Parathyroid adenoma (tissue), 2 donors: ENCODE measurements around the gene SERPINB7.

ENCODE experiments used
- H2AFZ ChIP-seq: fragments of 300-600 bp; sonication (generic); one replicate; pipeline ENCODE4 v1.7.0; 2017; ENCODE audit warnings: antibody characterized with exemption, mild to moderate bottlenecking
- H3K27ac ChIP-seq: fragments of 300-600 bp; sonication (generic); one replicate; pipeline ENCODE4 v1.7.0; 2017
- H3K27me3 ChIP-seq: fragments of 300-600 bp; sonication (generic); one replicate; pipeline ENCODE4 v1.7.0; 2017; ENCODE audit warnings: low read length; ENCODE audit not compliant: control insufficient read depth, insufficient read depth
- H3K36me3 ChIP-seq: fragments of 300-600 bp; sonication (generic); one replicate; pipeline ENCODE4 v1.7.0; 2017; ENCODE audit warnings: low read length; ENCODE audit not compliant: control insufficient read depth, insufficient read depth
- H3K4me1 ChIP-seq: fragments of 300-600 bp; sonication (generic); one replicate; pipeline ENCODE4 v1.7.0; 2017; ENCODE audit warnings: control low read depth
- H3K4me2 ChIP-seq: fragments of 300-600 bp; sonication (generic); one replicate; pipeline ENCODE4 v1.7.0; 2017; ENCODE audit warnings: low read length
- H3K4me3 ChIP-seq: fragments of 300-600 bp; sonication (generic); one replicate; pipeline ENCODE4 v1.7.0; 2017; ENCODE audit warnings: low read depth, low read length
- H3K79me2 ChIP-seq: fragments of 300-600 bp; sonication (generic); one replicate; pipeline ENCODE4 v1.7.0; 2017; ENCODE audit warnings: control low read depth
- H3K9ac ChIP-seq: fragments of 300-600 bp; sonication (generic); one replicate; pipeline ENCODE4 v1.7.0; 2017; ENCODE audit warnings: mild to moderate bottlenecking
- H3K9me3 ChIP-seq: fragments of 300-600 bp; sonication (generic); one replicate; pipeline ENCODE4 v1.7.0; 2017; ENCODE audit warnings: low read length; ENCODE audit not compliant: control insufficient read depth
- CTCF ChIP-seq: fragments of 300-600 bp; sonication (generic); IDR thresholded peaks from one replicate; pipeline ENCODE4 v1.7.0; 2017; ENCODE audit warnings: antibody characterized with exemption, mild to moderate bottlenecking
- donor health status: primary hyperparathyroidism.

SERPINB7 gene

GRCh38 chr18:63834471-63835113 lies 59.4 kb downstream of the SERPINB7 start:
- no peak overlapping the region for H3K27ac ChIP-seq
- no peaks in the 10 kb centered on the region for H3K79me2 ChIP-seq
- H3K4me2 ChIP-seq, result no peak overlapping the region
- no peak for TF ChIP-seq CTCF
- no peak overlapping the region for H3K9ac ChIP-seq
- no peaks in the 10 kb centered on the region for H3K4me1 ChIP-seq
- no peak overlapping the region for H3K4me3 ChIP-seq
- H2AFZ ChIP-seq, result no peak overlapping the region
- H3K9me3 ChIP-seq, result no peaks in the 10 kb centered on the region
- no peaks in the 10 kb centered on the region for H3K27me3 ChIP-seq
- H3K36me3 ChIP-seq, result no peaks in the 10 kb centered on the region

- H3K4me1 ChIP-seq, result no peaks in the 10 kb centered on the region
- no peaks in the 10 kb centered on the region for H3K9me3 ChIP-seq
- no peak for TF ChIP-seq CTCF
These were observed 61.2 kb downstream of the SERPINB7 start for GRCh38 chr18:63836456-63836855.

GRCh38 chr18:63837590-63837989 lies 62.4 kb downstream of the SERPINB7 start:
- Histone ChIP-seq H3K27me3 (no peaks in the 10 kb centered on the region), H3K4me2 (no peak overlapping the region), H3K27ac (no peak overlapping the region), H3K4me3 (no peak overlapping the region), H3K36me3 (no peaks in the 10 kb centered on the region), H2AFZ (no peak overlapping the region), H3K9ac (no peak overlapping the region), H3K9me3 (no peaks in the 10 kb centered on the region), H3K4me1 (no peaks in the 10 kb centered on the region), H3K79me2 (no peaks in the 10 kb centered on the region)
- TF ChIP-seq CTCF, result no peak

More at GRCh38 chr18:63836456-63836855, 61.2 kb downstream of the SERPINB7 start:
- Histone ChIP-seq H3K79me2 (no peaks in the 10 kb centered on the region), H3K4me3 (no peak overlapping the region), H2AFZ (no peak overlapping the region), H3K4me2 (no peak overlapping the region), H3K27ac (no peak overlapping the region), H3K36me3 (no peaks in the 10 kb centered on the region), H3K9ac (no peak overlapping the region), H3K27me3 (no peaks in the 10 kb centered on the region)

- Histone ChIP-seq H3K4me1 (no peaks in the 10 kb centered on the region), H3K4me3 (no peak overlapping the region), H3K9ac (no peak overlapping the region), H3K36me3 (no peaks in the 10 kb centered on the region), H3K79me2 (no peaks in the 10 kb centered on the region), H3K4me2 (no peak overlapping the region), H3K9me3 (no peaks in the 10 kb centered on the region), H3K27me3 (no peaks in the 10 kb centered on the region), H2AFZ (no peak overlapping the region), H3K27ac (no peak overlapping the region)
- TF ChIP-seq CTCF, result no peak
These were observed 67.8 kb downstream of the SERPINB7 start for GRCh38 chr18:63843008-63843407.

- Histone ChIP-seq H3K36me3 (no peaks in the 10 kb centered on the region), H3K4me2 (no peak overlapping the region), H3K4me1 (no peaks in the 10 kb centered on the region), H3K4me3 (no peak overlapping the region), H3K9ac (no peak overlapping the region), H3K9me3 (no peaks in the 10 kb centered on the region), H3K79me2 (no peaks in the 10 kb centered on the region), H2AFZ (no peak overlapping the region), H3K27me3 (no peaks in the 10 kb centered on the region), H3K27ac (no peak overlapping the region)
- TF ChIP-seq CTCF, result peak; percentile 22
These were observed 69.0 kb downstream of the SERPINB7 start for GRCh38 chr18:63844254-63844653.
